GM21447 (cell line): ENCODE data around the gene GPA33.
"Not testable (repeated sequence)": the region's sequence is repeated elsewhere in the genome, so short reads cannot be mapped to it uniquely, and the experiment has no call there.

Source experiments
- ATAC-seq: cut with Tn5 transposase; IDR thresholded peaks from one replicate; pipeline ENCODE4 v1.9.1; 2021; ENCODE audit not compliant: unreplicated experiment

Gene GPA33

GRCh38 chr1:167059045-167059808 is 30.9 kb downstream of the GPA33 start:
- ATAC-seq: peak; percentile 48

GRCh38 chr1:167057241-167057688 is 32.9 kb downstream of the GPA33 start:
- ATAC-seq: no peak

DNA sequence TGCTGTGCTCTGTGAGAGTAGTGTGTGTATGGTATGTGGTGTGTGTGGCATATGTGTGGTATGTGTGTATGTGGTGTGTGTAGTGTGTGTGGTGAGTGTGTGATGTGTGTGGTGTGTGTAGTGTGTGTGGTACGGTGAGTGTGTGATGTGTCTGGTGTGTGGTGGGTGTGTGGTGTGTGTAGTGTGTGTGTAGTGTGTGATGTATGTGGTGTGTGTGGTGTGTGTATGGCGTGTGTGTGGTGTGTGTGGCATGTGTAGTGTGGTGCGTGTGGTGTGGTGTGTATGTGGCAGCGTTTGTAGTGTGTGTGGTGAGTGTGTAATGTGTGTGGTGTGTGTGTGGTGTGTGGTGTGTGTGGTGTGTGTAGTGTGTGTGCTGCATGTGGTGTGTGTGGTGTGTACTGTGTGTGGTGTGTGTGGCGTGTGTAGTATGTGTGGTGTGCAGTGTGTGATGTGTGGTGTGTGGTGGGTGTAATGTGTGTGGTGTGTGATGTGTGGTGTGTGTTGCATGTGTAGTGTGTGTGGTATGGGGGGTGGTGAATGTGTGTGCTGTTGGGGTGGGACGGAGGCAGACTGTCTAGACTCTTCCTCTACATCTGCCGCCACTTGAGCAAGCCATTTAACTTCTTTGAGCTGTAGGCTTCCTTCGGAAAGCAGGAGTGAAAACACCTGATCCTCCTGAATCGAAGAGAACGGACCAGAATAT is 33.5 kb downstream of the GPA33 start:
- ATAC-seq: no peak

DNA sequence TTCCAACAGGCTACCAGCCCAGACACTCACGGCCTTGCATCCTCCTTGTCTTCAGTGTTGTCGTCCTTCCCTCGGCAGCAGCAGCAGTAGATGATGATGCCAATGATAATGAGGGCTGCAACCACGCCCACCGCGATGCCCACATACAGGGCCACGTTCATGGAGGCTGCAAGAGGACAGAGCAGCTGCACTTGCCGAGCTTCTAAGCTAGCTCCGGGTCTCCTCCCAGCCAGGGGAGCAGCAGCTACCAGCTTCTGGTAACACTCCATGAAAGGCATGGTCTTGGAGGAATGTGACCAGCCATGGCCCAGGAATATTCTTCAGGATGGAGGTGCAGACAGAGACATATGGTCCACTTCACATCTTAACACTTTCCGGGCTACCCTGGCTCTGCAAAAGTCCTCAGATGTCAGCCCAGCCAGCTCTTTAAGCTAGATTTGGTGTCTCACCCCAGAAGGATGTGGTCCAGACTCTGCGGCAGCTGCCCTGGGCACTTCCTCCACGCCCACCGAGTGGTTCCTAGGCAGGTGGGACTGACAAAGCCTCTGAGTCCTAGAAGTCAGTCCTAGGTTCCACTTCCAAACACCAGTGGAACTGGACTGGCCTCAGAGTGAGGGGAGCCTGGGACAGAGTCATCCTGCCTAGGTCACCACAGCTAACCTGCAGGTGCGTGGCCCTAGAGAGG is 35.1 kb downstream of the GPA33 start:
- ATAC-seq: no peak

GRCh38 chr1:167054531-167054930 is 35.6 kb downstream of the GPA33 start:
- ATAC-seq: no peak

- ATAC-seq: no peak
Measured at GRCh38 chr1:167052389-167052788, 37.8 kb downstream of the GPA33 start.

DNA sequence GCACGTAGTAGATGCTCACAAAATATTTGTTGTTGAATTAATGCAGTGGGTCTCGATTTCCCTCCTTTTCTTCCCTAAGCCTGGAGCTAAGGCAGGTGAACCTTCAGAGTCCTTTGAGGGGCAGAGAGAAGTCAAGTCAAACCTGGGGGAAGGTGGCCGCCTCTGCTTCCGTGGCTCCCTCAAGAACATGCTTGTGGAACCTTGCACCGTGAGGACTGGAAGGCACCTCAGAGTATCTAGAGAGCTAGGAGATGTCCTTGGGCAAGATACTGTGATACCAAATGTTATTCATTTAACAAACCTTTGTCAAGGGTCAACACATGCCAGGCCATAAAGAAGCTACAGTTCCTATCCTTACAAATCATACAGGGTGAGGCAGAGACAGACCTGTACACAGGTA is 38.3 kb downstream of the GPA33 start:
- ATAC-seq: no peak

DNA sequence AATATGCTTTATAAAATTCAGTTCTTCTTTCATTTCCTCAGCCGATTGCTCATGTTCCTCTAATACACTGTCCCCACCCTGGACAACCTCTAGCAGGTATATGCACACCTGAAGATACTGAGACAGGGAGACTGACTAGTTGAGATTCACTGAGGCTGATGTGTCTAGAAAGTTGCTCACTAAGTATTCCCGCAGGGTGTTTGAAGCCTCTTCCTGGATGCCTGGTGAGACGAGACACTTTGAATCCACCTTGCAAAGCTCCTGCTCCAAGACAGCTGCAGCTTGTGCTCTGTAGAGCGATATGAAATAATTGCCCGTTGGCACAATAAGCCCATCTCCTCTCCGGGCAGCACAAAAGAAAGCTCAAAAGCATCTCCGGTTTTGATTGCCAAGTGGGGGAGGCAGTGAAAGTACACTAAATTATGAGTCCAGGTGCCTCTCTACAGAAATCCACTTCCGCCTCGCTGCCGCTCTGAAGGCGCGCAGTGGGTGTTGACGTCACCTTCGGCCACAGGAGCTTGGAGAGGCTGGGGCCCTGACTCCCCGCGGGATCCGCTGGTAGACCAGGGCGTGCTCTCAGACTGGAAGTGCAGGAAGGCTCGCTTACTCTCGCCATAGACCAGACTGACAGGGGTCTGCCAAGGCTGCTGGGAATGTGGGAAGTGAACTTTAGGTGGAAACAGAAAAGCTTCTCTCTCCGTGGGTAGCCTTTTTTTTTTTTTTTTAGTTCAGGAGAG is 46.3 kb downstream of the GPA33 start:
- ATAC-seq: peak; percentile 99

DNA sequence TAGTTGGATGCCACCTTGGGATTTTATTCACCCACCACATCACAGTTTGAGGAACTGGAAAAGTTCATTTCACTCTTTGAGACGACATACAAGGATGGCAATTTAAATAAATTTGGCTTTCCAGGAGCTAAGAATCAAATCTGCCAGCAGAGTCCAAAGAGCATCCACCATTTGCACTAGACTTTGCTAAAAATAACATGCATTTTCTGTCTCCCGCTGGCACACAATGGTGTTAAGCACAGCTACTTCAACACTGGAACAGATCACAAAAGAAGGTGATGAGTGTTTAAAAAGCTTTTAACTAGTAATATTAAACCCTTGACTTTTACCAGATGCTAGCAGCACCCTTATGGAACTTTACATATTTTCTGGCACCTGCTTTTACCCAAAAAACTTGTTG is 56.5 kb downstream of the GPA33 start:
- ATAC-seq: no peak

DNA sequence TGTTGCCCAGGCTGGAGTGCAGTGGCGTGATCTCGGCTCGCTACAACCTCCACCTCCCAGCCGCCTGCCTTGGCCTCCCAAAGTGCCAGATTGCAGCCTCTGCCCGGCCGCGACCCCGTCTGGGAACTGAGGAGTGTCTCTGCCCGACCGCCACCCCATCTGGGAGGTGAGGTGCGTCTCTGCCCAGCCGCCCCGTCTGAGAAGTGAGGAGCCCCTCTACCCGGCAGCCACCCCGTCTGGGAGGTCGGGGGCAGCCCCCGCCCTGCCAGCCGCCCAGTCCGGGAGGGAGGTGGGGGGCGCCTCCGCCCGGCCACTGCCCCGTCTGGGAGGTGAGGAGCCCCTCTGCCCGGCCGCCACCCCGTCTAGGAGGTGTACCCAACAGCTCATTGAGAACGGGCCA is 60.6 kb downstream of the GPA33 start:
- not testable (repeated sequence) for ATAC-seq

DNA sequence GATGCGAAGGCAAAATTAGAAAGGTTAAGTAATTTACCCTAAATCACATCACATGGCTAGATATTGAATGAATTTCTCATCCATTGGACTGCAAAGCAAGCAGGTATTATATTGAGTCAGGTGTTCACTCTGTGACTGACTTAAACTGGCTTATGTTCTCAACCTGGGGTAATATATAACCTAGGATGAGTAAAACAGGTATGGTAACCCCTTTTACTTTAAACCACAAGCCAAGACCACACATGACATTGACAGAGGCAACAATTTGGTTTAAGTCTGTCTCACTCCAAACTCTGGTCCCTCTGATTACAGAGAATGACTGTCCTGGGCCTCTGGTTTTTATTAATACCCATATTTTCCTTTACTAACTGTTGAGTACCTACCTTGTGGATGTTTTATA is 67.8 kb downstream of the GPA33 start:
- no peak for ATAC-seq

DNA sequence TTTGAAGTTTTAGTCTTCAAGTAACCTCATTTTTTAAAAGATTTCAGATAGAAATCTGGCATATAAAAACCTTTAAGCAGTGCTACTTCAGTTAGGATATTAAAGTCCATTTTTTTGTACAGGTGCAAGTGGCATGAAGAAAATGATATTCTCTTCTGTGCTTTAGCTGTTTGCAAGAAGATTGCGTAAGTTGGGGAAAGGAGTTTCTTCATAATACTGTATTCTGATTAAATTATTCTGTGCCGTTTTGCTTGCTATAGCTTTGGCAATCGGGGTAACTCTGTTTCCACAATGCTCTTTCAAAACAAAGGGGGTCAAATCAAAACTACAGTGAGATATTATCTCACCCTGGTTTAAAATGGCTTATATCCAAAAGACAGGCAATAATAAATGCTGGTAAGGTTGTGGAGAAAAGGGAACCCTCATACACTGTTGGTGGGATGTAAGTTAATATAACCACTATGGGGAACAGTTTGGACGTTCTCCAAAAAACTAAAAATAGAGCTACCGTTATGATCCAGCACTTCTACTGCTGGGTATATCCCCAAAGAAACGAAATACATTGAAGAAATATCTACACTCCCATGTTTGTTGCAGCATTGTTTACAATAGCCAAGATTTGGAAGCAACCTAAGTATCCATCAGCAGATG is 74.0 kb downstream of the GPA33 start:
- ATAC-seq: no peak

DNA sequence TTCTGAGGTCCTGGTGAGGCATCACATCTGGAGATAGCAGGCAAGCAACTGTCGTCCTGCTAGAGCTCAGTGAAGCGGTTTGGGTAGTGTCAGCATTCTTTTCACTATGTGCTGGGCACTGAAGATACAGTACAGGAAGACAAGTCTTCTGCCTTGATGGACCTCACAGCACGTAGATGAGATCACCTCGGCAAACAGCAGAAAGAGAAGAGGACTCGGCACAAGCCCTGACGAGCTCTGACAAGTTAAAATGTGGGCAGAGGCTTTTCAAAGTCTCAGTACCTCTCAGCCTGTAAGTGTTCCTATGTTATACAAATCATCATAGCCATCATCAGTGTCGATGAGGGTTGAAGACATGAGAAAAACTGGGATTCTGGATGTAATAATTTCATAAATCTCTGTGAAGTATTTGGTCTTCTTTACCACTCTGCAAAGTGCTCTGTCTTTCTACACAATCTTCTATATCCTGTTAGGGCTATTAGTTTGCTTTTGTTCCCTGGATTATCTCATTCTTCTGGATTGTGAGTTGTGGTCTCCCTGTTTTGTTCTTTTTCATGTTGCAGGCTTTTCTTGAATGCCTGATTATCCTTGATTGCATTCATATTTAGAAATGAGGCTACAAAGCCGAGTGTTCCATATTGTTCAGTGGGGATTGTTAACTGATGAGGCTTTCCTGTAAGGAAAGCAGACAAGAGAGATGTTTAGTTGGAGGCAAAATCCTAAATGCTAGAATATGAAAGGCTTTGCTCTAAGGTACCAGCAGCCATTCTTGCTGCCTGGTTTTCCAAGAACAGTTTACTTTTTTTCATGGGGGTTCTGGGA is 76.9 kb downstream of the GPA33 start:
- ATAC-seq: no peak

DNA sequence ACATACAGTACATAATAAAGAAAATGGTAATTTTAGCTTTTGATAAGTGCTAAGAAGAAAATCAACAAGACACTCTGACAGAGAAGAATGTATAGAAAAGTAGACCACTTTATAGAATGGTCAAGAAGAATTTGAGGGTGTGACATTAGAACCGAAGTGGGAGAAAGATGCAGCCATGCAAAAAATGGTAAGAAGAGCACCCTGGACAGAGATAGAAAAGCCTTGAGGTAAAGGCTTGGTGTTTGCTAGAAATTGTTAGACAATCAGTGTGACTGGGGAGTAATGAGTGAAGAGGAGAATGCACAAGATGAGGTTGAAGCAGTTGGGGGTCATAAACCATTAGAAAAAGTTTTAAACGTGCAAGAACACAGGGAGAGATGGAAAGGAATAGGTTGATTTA is 77.6 kb downstream of the GPA33 start:
- ATAC-seq: no peak

GRCh38 chr1:167011560-167012191 is 78.5 kb downstream of the GPA33 start:
- ATAC-seq: no peak

DNA sequence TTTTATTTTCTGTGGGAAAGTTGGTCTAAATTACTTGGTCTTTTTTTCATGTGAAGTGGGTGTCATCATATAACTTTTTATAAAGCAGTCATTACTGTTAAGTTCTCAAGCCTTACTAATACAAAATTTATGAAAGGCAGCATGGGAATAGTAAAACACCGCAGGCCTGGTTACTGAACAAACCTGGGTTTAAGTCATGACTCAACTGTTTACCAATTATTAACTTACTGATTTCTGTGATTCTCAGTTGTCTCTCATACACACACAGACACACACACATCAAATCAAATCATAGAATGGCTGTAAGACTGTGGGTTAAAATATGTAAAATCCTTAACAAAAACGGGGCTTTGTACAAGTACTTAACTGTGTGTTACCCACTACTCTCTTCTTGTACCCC is 86.5 kb downstream of the GPA33 start:
- ATAC-seq: no peak
